Measurements from ENCODE around the gene TMEM178A. TPM values are rescaled to one million over a fixed set of nuclear protein-coding genes. Genes with fewer than 3 reads are reported as not detected.

The TMEM178A gene
- total RNA-seq, 1 donor from 2014 or later = not detected

GRCh38 chr2:39657287-39657937 is 8.3 kb upstream of the TMEM178A start:
- CTCF ChIA-PET = no interaction called here
- Mint-ChIP-seq H3K4me1 (no peaks in the 10 kb centered on the region), H3K9me3 (peaks cover 5% of the 10 kb centered on the region), H3K27ac (no peak overlapping the region), H3K27me3 (peaks cover 13% of the 10 kb centered on the region), H3K36me3 (ENCODE audit: low read depth) (no peaks in the 10 kb centered on the region), H3K4me3 (no peak overlapping the region)
- DNase-seq (no peak), ATAC-seq (ENCODE audit: low read depth) (no peak)
- intact Hi-C loops (cut with micrococcal nuclease) = no loop called here
- POLR2A ChIA-PET = no interaction called here
- TF ChIP-seq CTCF (IDR thresholded peaks at IDR 0.05) = no peak

- Mint-ChIP-seq H3K9me3 (peaks cover 5% of the 10 kb centered on the region), H3K27ac (no peak overlapping the region), H3K4me1 (no peaks in the 10 kb centered on the region), H3K4me3 (no peak overlapping the region), H3K27me3 (peaks cover 14% of the 10 kb centered on the region), H3K36me3 (ENCODE audit: low read depth) (no peaks in the 10 kb centered on the region)
- intact Hi-C loops (cut with micrococcal nuclease) = no loop called here
- ATAC-seq (ENCODE audit: low read depth) = no peak
- ChIA-PET POLR2A (no interaction called here), CTCF (interaction anchor here (1.0 kb wide), 1 partner anchor 279 kb away, joined by 3 read pairs; no protein-coding TSS in a partner anchor)
- no peak for DNase-seq
- TF ChIP-seq CTCF (IDR thresholded peaks at IDR 0.05) = no peak
Observed at GRCh38 chr2:39658371-39658770, 7.3 kb upstream of the TMEM178A start.

- DNase-seq (no peak), ATAC-seq (ENCODE audit: low read depth) (no peak)
- CTCF ChIA-PET = no interaction called here
- no peak overlapping the region for H3K27ac Mint-ChIP-seq
- H3K27me3 Mint-ChIP-seq = peaks cover 22% of the 10 kb centered on the region
- POLR2A ChIA-PET = no interaction called here
- intact Hi-C loops (cut with micrococcal nuclease) = no loop called here
- H3K4me1 Mint-ChIP-seq = peaks cover 3% of the 10 kb centered on the region
- no peak overlapping the region for H3K4me3 Mint-ChIP-seq
- H3K9me3 Mint-ChIP-seq = peaks cover under 1% of the 10 kb centered on the region
- no peak for TF ChIP-seq CTCF (IDR thresholded peaks at IDR 0.05)
- no peaks in the 10 kb centered on the region for H3K36me3 Mint-ChIP-seq (ENCODE audit: low read depth)
Observed at GRCh38 chr2:39659765-39660611, 5.7 kb upstream of the TMEM178A start.

- ChIA-PET POLR2A (no interaction called here), CTCF (no interaction called here)
- no peaks in the 10 kb centered on the region for H3K9me3 Mint-ChIP-seq
Observed at GRCh38 chr2:39660612-39661236, 5.0 kb upstream of the TMEM178A start.

More at GRCh38 chr2:39660612-39661236, 5.0 kb upstream of the TMEM178A start:
- no peak for DNase-seq
- no peak for TF ChIP-seq CTCF (IDR thresholded peaks at IDR 0.05)
- H3K27me3 Mint-ChIP-seq = peaks cover 22% of the 10 kb centered on the region
- ATAC-seq (ENCODE audit: low read depth) = no peak
- H3K4me1 Mint-ChIP-seq = peaks cover 7% of the 10 kb centered on the region
- H3K36me3 Mint-ChIP-seq (ENCODE audit: low read depth) = no peaks in the 10 kb centered on the region
- no peak overlapping the region for H3K4me3 Mint-ChIP-seq
- no peak overlapping the region for H3K27ac Mint-ChIP-seq
- intact Hi-C loops (cut with micrococcal nuclease) = no loop called here

Measured in activated B cell treated with CpG ODN at 0.5 μM for 24 hours (primary cell).